Fibroblast of lung (primary cell): ENCODE data around the gene ITM2C.

Experiments
- CTCF ChIP-seq, 2 donors: IDR thresholded peaks in 1 of 2; conservative IDR thresholded peaks in 1 of 2; 1 replicate in 1 of 2; 2 replicates in 1 of 2; pipeline ENCODE4 v1.5.1; 2011 to 2012; ENCODE audit warnings: low read length in 2 of 2, control low read depth in 1 of 2, inconsistent platforms in 1 of 2, low read depth in 1 of 2, mild to moderate bottlenecking in 1 of 2
- EZH2 ChIP-seq: IDR thresholded peaks from 2 replicates; pipeline ENCODE4 v1.5.1; 2012; ENCODE audit warnings: low read length, control low read depth, mild to moderate bottlenecking; ENCODE audit errors: missing control alignments

DNA sequence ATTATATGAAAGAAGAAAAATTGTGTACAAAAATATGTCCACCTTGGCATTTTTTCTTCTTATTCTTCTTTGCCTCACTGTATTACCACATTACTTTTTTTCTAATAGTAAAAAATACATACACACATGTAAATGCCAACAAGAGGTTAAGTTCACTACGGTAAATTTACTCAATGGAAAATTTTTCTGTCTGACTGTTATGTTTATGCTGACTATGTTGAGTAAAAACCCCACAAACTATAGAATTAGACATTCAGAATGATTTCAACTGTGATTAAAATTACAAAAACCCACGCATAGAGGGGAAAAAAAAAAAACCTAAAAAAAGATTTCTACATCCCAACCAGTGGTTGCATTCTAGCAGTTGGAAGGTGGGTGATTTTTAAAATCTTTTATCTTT, 54.9 kb downstream of the ITM2C start:
- TF ChIP-seq CTCF (conservative IDR thresholded peaks at IDR 0.05 in 1 of 2, IDR thresholded peaks at IDR 0.05 in 1 of 2; ENCODE audit: low read depth in 1 of 2, low read length in 2 of 2) (no peak), EZH2 (no peak)
